ENCODE measurements around the gene GPC6.

GRCh38 chr13:94199135-94199534 lies 972.5 kb downstream of the GPC6 start:
- TF ChIP-seq CTCF (conservative IDR thresholded peaks at IDR 0.05; ENCODE audit: low read length) (no peak), EZH2phosphoT487 (IDR thresholded peaks at IDR 0.05; ENCODE audit: borderline replicate concordance, low read depth, low read length) (no peak)

Measured in OCI-LY7 (cell line).